ENCODE data around the gene TRIM16. TPM values are rescaled to one million over a fixed set of nuclear protein-coding genes. Genes with fewer than 3 reads are reported as not detected.
"Not testable (repeated sequence)": the region's sequence is repeated elsewhere in the genome, so short reads cannot be mapped to it uniquely, and the experiment has no call there.

Gene TRIM16
- total RNA-seq, 1 donor from 2014 or later = 45.9 TPM

DNA sequence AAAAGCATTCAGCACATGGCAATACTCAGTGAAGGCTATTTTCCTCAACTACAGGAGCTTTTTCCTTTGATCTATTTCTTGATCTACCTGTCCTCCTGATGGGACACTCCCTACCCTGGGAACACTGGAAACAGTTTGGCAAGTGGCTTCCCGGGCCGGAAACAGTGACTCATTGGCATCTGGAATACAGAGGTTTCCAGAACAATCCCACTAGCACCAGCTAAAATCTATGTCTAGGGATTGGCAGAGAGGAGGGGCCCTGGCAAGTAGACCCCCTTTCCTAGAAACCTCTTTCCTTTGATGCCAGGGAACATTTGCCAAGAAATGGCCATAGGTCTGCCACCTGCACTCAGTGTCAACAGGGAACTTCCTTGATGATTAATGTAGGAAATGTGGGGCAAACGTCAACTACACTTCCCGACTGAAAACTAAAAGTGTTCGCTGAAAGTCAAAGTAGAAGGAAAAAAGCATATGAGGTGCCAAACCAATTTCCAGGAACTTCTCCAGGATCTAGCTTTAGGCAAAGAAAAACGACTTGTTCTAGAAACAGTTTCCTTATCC, 34.2 kb downstream of the TRIM16 start:
- H3K27ac ChIP-seq (ENCODE audit: low read depth, low read length) = peak overlapping the region; percentile 25
- no peaks in the 10 kb centered on the region for H3K9me3 ChIP-seq (ENCODE audit: control insufficient read depth in 3 of 3, low read length in 3 of 3)
- H3K9ac ChIP-seq (ENCODE audit: low read depth in 1 of 3, low read length in 3 of 3) = peak overlapping the region in 1 of 3 donors; percentile 57
- H3K36me3 ChIP-seq (ENCODE audit: control insufficient read depth in 3 of 3, insufficient read depth in 3 of 3, low read length in 3 of 3) = no peaks in the 10 kb centered on the region
- peaks cover 22 to 36% (median 35%) of the 10 kb centered on the region in 3 donors for H3K4me1 ChIP-seq (ENCODE audit: control insufficient read depth in 3 of 3, insufficient read depth in 3 of 3, low read length in 3 of 3)
- no peaks in the 10 kb centered on the region for H3K27me3 ChIP-seq (ENCODE audit: control insufficient read depth in 3 of 3, insufficient read depth in 3 of 3, low read length in 3 of 3)
- H3K4me3 ChIP-seq (ENCODE audit: low read length in 3 of 3) = peak overlapping the region; percentile 45 to 92 (median 81)

DNA sequence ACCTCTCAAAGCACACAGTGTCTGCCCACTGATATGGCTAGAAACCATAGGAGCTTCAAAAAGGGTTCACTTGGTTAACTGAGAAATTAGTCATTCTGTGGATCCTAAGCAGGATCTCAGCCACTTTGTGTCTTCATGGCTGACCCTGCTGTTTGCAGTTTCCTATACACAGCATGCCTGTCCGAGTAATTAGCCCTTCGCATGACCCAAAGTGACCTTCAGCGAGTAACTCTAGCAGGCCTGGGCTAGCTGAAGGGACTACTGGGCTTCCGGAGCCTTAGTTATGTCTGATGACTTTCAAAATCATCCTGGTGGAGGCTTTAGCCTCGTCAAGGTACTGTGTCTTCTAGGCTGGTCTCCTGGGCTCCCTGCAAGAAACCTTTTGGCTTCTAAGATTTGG, 35.7 kb downstream of the TRIM16 start:
- Histone ChIP-seq H3K27me3 (ENCODE audit: control insufficient read depth in 3 of 3, insufficient read depth in 3 of 3, low read length in 3 of 3) (no peaks in the 10 kb centered on the region), H3K4me1 (ENCODE audit: control insufficient read depth in 3 of 3, insufficient read depth in 3 of 3, low read length in 3 of 3) (peaks cover 22 to 36% (median 35%) of the 10 kb centered on the region in 3 donors), H3K4me3 (ENCODE audit: low read length in 3 of 3) (peak overlapping the region; percentile 2 to 49 (median 31)), H3K27ac (ENCODE audit: low read depth, low read length) (peak overlapping the region; percentile 52), H3K9me3 (ENCODE audit: control insufficient read depth in 3 of 3, low read length in 3 of 3) (no peaks in the 10 kb centered on the region), H3K9ac (ENCODE audit: low read depth in 1 of 3, low read length in 3 of 3) (peak overlapping the region in 1 of 3 donors; percentile 33), H3K36me3 (ENCODE audit: control insufficient read depth in 3 of 3, insufficient read depth in 3 of 3, low read length in 3 of 3) (no peaks in the 10 kb centered on the region)

DNA sequence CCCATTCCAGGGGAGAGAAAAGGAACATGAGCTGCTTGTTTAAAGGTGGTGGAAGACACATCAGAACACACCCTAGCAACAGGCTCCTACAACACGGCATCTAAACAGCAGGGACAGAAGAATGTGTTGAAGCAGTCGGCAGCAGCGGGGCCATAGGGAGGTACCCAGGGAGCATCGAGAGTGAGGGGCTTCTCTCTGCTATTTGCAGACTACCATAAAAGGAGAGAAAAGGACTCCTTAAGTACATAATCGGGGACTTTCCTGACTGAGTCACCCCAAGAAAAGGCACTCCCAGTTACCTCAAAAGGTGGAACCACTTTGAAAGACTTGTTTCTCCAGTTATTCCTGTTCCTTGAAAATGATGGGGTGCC, 38.2 kb downstream of the TRIM16 start:
- not testable (repeated sequence) for H3K9ac ChIP-seq (ENCODE audit: low read depth in 1 of 3, low read length in 3 of 3); H3K9me3 ChIP-seq (ENCODE audit: control insufficient read depth in 3 of 3, low read length in 3 of 3); H3K36me3 ChIP-seq (ENCODE audit: control insufficient read depth in 3 of 3, insufficient read depth in 3 of 3, low read length in 3 of 3); H3K27me3 ChIP-seq (ENCODE audit: control insufficient read depth in 3 of 3, insufficient read depth in 3 of 3, low read length in 3 of 3); H3K27ac ChIP-seq (ENCODE audit: low read depth, low read length); H3K4me3 ChIP-seq (ENCODE audit: low read length in 3 of 3)
- H3K4me1 ChIP-seq (ENCODE audit: control insufficient read depth in 3 of 3, insufficient read depth in 3 of 3, low read length in 3 of 3) = peaks cover 14 to 25% (median 24%) of the 10 kb centered on the region in 3 donors

DNA sequence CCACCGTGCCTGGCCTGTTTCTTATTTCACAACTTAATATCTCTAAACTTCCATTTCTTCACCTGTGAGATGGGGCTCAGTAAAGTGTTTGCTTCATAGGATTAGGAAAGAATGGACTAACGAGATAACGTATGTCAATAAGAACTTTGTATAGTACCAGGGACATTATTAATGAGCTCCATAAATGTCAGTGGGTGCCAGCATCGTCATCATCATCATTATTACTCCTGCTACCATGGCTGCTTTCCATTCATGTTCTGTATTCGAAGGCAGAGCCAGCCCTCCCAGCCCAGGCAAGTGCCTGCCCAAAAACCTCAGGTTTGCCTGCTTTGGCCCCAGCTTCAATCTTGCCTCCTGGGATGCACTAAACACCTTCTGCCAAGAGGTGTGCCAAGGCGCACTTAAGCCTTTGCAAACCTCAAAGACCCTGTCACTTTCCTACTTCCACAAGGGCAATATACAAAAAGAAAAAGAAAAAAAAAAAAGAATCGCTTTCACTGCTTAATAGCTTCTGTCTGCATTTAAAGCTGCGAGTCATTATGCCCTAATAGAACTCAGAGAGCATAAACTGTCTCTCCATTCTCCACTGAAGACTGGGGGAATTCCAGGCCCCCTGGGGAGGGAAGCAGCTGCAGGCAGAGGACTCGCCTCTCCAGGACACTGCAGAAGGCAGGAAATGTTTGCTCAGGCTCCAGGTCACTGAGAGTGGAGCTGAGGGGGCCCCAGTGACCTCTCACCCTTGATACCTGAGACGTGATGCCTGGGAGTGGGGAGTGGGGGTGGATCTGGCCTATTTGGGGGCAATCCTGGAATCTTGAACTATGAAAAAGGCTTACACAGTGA, 38.8 kb downstream of the TRIM16 start:
- H3K4me3 ChIP-seq (ENCODE audit: low read length in 3 of 3); H3K9ac ChIP-seq (ENCODE audit: low read depth in 1 of 3, low read length in 3 of 3); H3K36me3 ChIP-seq (ENCODE audit: control insufficient read depth in 3 of 3, insufficient read depth in 3 of 3, low read length in 3 of 3); H3K27ac ChIP-seq (ENCODE audit: low read depth, low read length); H3K9me3 ChIP-seq (ENCODE audit: control insufficient read depth in 3 of 3, low read length in 3 of 3); H3K27me3 ChIP-seq (ENCODE audit: control insufficient read depth in 3 of 3, insufficient read depth in 3 of 3, low read length in 3 of 3): not testable (repeated sequence)
- H3K4me1 ChIP-seq (ENCODE audit: control insufficient read depth in 3 of 3, insufficient read depth in 3 of 3, low read length in 3 of 3) = peaks cover 10 to 20% (median 18%) of the 10 kb centered on the region in 3 donors

DNA sequence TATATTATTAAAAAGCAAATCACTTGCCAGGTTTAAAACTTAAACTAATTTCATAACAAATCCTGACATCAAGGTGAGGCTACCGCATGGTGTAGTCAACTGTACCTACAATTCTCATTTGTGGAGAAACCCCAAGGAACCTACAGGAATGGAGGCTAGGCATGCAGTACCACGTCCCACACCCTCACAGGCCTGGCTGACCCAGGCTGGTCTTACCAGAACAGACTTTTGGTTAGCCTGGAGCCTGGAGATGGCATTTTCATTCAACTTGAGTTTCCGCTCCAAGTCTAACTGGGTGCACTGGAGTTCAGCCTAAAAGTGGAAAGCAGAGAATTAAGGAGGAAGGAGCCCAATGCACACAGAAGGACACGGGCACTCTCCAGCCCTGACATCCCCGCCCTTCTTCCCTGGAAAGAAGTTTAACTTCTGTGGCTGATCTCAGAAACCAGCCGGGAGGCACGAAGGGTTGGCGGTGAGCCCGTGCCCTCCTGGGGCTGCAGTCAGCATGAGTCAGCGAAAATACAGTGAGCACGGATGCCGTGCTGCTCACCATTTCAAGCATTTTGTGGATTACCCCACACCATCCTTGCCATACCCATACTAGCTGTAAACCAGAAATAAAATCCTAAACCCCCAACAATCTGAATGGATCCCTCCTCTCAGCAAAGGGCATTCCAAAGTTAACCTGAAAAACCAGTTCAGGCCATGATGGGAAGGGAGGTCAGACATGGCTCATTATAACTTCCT, 41.4 kb downstream of the TRIM16 start:
- H3K4me1 ChIP-seq (ENCODE audit: control insufficient read depth in 3 of 3, insufficient read depth in 3 of 3, low read length in 3 of 3); H3K9ac ChIP-seq (ENCODE audit: low read depth in 1 of 3, low read length in 3 of 3); H3K27ac ChIP-seq (ENCODE audit: low read depth, low read length); H3K4me3 ChIP-seq (ENCODE audit: low read length in 3 of 3); H3K27me3 ChIP-seq (ENCODE audit: control insufficient read depth in 3 of 3, insufficient read depth in 3 of 3, low read length in 3 of 3); H3K36me3 ChIP-seq (ENCODE audit: control insufficient read depth in 3 of 3, insufficient read depth in 3 of 3, low read length in 3 of 3); H3K9me3 ChIP-seq (ENCODE audit: control insufficient read depth in 3 of 3, low read length in 3 of 3): not testable (repeated sequence)

DNA sequence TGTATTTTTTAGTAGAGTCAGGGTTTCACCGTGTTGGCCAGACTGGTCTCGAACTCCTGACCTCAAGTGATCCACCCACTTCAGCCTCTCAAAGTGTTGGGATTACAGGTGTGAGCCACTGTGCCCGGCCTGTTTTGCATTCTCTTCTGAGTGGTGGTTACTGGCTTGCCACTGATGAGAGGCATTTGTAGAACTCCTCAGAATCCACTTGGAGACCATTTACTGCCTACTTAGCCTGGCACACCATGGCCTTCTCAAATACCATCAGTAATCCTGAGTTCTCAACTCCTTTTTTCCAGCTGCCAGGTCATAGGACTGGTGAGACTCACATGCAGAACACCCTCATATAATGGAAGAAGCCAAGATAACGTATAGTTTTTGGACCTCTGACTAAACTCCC, 42.1 kb downstream of the TRIM16 start:
- H3K4me3 ChIP-seq (ENCODE audit: low read length in 3 of 3); H3K27ac ChIP-seq (ENCODE audit: low read depth, low read length); H3K36me3 ChIP-seq (ENCODE audit: control insufficient read depth in 3 of 3, insufficient read depth in 3 of 3, low read length in 3 of 3); H3K9ac ChIP-seq (ENCODE audit: low read depth in 1 of 3, low read length in 3 of 3); H3K9me3 ChIP-seq (ENCODE audit: control insufficient read depth in 3 of 3, low read length in 3 of 3); H3K4me1 ChIP-seq (ENCODE audit: control insufficient read depth in 3 of 3, insufficient read depth in 3 of 3, low read length in 3 of 3); H3K27me3 ChIP-seq (ENCODE audit: control insufficient read depth in 3 of 3, insufficient read depth in 3 of 3, low read length in 3 of 3): not testable (repeated sequence)

DNA sequence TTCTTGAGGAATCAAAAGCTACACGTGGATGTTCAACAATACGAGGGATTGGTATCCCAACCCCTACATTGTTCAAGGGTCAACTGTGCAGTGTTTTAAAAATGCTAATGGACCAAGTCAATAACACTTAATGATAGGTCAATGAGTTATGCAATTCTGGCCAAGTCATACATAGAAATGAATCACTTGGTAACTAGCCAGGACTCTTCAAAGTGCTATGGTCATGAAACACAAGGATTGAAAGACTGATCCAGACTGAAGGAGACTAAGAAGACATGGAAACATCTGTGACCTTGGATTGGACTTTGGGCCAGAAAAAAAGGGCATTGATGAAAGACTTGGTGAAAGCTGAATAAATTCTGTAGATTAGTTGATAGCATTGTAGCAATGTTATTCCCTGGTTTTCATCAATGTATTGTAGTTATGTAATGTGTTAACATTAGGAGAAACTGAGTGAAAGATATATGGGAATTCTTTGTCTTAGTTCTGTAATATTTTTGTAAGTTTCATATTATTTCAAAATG, 53.1 kb downstream of the TRIM16 start:
- not testable (repeated sequence) for H3K4me3 ChIP-seq (ENCODE audit: low read length in 3 of 3); H3K9ac ChIP-seq (ENCODE audit: low read depth in 1 of 3, low read length in 3 of 3); H3K4me1 ChIP-seq (ENCODE audit: control insufficient read depth in 3 of 3, insufficient read depth in 3 of 3, low read length in 3 of 3); H3K36me3 ChIP-seq (ENCODE audit: control insufficient read depth in 3 of 3, insufficient read depth in 3 of 3, low read length in 3 of 3); H3K27ac ChIP-seq (ENCODE audit: low read depth, low read length); H3K9me3 ChIP-seq (ENCODE audit: control insufficient read depth in 3 of 3, low read length in 3 of 3); H3K27me3 ChIP-seq (ENCODE audit: control insufficient read depth in 3 of 3, insufficient read depth in 3 of 3, low read length in 3 of 3)

DNA sequence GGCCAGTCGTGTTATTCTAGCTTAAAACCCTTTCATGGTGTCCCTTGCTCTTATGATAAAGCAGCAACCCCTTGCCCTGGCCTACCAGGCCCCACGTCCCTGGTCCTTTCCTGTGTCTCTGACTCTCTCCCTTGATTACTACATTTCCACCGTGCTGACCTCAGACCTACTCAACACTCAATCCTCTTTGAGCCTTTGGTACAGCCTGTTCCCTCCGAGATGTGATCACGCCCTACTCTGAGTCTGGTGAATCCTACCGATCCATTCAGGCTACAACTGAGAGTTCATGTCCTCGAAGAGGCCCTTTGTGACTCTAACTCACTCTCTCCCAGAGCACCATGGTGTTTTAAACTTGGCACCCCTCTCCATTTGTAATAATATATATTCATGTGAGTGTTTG, 54.1 kb downstream of the TRIM16 start:
- not testable (repeated sequence) for H3K4me3 ChIP-seq (ENCODE audit: low read length in 3 of 3); H3K4me1 ChIP-seq (ENCODE audit: control insufficient read depth in 3 of 3, insufficient read depth in 3 of 3, low read length in 3 of 3); H3K27me3 ChIP-seq (ENCODE audit: control insufficient read depth in 3 of 3, insufficient read depth in 3 of 3, low read length in 3 of 3); H3K27ac ChIP-seq (ENCODE audit: low read depth, low read length); H3K9ac ChIP-seq (ENCODE audit: low read depth in 1 of 3, low read length in 3 of 3); H3K36me3 ChIP-seq (ENCODE audit: control insufficient read depth in 3 of 3, insufficient read depth in 3 of 3, low read length in 3 of 3); H3K9me3 ChIP-seq (ENCODE audit: control insufficient read depth in 3 of 3, low read length in 3 of 3)

DNA sequence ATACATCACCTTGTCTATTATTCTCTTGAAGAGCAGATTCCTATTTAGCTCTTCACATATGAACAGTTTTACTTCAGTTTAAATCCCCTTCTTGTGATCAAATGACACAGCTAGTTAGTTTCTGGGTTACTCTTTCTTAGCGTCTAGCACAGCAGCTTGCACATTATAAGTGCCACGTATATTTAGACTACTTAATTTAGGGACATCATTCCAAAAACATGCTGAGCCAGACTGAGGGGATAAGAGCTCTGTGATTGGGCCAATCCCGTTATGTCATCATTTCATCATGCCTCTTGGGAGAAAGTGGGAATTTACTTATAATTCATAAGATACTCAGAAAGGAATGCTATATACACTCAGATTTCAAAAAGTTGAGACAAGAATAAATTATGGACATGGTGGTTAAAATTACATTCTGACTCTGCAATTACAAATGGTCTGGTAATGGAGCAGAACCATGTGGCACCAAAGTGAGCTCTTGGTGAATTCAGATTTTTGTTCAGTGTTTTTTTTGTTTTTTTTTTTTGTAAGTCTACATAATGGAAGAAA, 60.4 kb downstream of the TRIM16 start:
- not testable (repeated sequence) for H3K4me1 ChIP-seq (ENCODE audit: control insufficient read depth in 3 of 3, insufficient read depth in 3 of 3, low read length in 3 of 3); H3K4me3 ChIP-seq (ENCODE audit: low read length in 3 of 3); H3K36me3 ChIP-seq (ENCODE audit: control insufficient read depth in 3 of 3, insufficient read depth in 3 of 3, low read length in 3 of 3); H3K9ac ChIP-seq (ENCODE audit: low read depth in 1 of 3, low read length in 3 of 3); H3K9me3 ChIP-seq (ENCODE audit: control insufficient read depth in 3 of 3, low read length in 3 of 3); H3K27ac ChIP-seq (ENCODE audit: low read depth, low read length); H3K27me3 ChIP-seq (ENCODE audit: control insufficient read depth in 3 of 3, insufficient read depth in 3 of 3, low read length in 3 of 3)

DNA sequence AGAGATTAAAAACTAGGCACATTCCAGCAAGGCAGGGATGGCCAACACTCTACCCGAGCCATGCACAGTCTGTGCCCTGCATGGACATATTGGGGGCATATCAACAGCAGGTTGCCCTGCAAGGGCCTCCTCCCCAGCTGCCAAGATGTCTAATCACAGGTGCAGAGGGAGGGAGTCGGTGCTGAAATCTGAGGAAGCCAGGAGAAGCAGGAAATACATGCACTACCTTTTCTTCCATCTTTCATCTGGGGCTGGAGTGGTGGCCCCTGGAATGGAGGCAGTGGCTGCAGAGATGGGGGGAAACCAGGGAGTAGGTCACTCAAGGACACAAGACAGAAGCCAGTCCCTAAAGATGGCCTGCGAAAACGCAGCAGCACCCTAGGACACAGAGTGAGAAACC, 60.9 kb downstream of the TRIM16 start:
- H3K27me3 ChIP-seq (ENCODE audit: control insufficient read depth in 3 of 3, insufficient read depth in 3 of 3, low read length in 3 of 3); H3K9me3 ChIP-seq (ENCODE audit: control insufficient read depth in 3 of 3, low read length in 3 of 3); H3K4me3 ChIP-seq (ENCODE audit: low read length in 3 of 3); H3K36me3 ChIP-seq (ENCODE audit: control insufficient read depth in 3 of 3, insufficient read depth in 3 of 3, low read length in 3 of 3); H3K4me1 ChIP-seq (ENCODE audit: control insufficient read depth in 3 of 3, insufficient read depth in 3 of 3, low read length in 3 of 3); H3K9ac ChIP-seq (ENCODE audit: low read depth in 1 of 3, low read length in 3 of 3); H3K27ac ChIP-seq (ENCODE audit: low read depth, low read length): not testable (repeated sequence)
